MM.1S (cell line): ENCODE data around the gene JAK3.

Experiments
- EZH2 ChIP-seq: fragments of 300-600 bp; sonication (generic); optimal IDR thresholded peaks from 2 replicates; pipeline ENCODE3; 2017; ENCODE audit warnings: low read depth, mild to moderate bottlenecking, antibody characterized with exemption, low read length, mixed read lengths
- EZH2phosphoT487 ChIP-seq: fragments of 300-600 bp; sonication (generic); IDR thresholded peaks from 2 replicates; pipeline ENCODE4 v1.6.1; 2018; ENCODE audit warnings: antibody characterized with exemption, low read length
- TF ChIP-seq, protein P1 (sequence below): fragments of 300-600 bp; sonication (generic); IDR thresholded peaks from 2 replicates; pipeline ENCODE4 v1.5.1; 2016; ENCODE audit warnings: antibody characterized with exemption, low read length, mixed read lengths

DNA sequence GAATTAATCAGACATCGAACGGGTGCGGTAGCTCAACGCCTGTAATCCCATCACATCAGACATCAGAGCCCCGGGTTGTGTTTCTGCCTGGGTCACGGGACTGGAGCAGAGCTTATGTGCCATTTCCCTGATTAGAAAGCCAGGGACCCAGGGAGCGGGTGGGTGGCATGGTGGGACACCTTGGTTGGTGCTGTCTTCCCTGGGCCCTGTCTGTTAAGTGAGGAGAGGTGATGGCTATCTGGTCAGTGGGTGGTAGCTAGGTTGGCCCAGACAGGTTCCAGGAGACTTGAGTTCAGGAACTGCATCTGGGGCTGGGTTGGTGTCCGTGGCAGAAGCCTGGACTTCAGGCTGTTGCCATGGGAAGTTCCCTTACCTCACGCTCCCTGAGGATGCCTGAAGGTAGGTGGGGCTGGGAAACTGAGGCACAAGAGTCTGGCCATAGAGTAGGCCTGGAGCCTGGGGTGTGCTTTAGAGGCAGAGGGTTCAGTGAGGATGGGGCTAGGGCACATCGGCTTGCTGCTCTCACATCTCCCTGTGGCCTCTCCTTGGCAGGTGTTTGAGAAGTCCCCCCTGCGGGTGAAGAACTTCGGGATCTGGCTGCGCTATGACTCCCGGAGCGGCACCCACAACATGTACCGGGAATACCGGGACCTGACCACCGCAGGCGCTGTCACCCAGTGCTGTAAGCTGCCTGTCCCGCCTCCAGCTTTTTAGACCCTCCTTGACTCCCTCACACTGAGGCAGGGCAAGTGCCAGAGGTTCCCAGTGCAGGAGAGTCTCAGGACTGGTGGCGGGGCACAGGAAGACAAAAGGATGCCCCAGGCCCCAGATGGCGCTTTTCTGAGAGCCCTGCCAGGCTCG lies 14.0 kb upstream of the JAK3 start:
- TF ChIP-seq, protein P1, sequence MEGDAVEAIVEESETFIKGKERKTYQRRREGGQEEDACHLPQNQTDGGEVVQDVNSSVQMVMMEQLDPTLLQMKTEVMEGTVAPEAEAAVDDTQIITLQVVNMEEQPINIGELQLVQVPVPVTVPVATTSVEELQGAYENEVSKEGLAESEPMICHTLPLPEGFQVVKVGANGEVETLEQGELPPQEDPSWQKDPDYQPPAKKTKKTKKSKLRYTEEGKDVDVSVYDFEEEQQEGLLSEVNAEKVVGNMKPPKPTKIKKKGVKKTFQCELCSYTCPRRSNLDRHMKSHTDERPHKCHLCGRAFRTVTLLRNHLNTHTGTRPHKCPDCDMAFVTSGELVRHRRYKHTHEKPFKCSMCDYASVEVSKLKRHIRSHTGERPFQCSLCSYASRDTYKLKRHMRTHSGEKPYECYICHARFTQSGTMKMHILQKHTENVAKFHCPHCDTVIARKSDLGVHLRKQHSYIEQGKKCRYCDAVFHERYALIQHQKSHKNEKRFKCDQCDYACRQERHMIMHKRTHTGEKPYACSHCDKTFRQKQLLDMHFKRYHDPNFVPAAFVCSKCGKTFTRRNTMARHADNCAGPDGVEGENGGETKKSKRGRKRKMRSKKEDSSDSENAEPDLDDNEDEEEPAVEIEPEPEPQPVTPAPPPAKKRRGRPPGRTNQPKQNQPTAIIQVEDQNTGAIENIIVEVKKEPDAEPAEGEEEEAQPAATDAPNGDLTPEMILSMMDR, result no peak
- TF ChIP-seq EZH2 (no peak), EZH2phosphoT487 (no peak)
